Measurements from ENCODE around the gene FBLN2.

FBLN2 gene

GRCh38 chr3:13567684-13568514, 19.0 kb downstream of the FBLN2 start:
- TF ChIP-seq NFIC (IDR thresholded peaks at IDR 0.05), result no peak
- TF ChIP-seq, protein P1, sequence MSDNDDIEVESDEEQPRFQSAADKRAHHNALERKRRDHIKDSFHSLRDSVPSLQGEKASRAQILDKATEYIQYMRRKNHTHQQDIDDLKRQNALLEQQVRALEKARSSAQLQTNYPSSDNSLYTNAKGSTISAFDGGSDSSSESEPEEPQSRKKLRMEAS (IDR thresholded peaks at IDR 0.05), result no peak
- TF ChIP-seq RAD21 (IDR thresholded peaks at IDR 0.05; ENCODE audit: low read depth), result no peak
- no peak for TF ChIP-seq ZBTB7A (IDR thresholded peaks at IDR 0.05; ENCODE audit: low read depth)
- no peak for TF ChIP-seq CREB1 (IDR thresholded peaks at IDR 0.05; ENCODE audit: low read depth)
- no peak for TF ChIP-seq EGR1 (IDR thresholded peaks at IDR 0.05)
- no peak for TF ChIP-seq FOXM1 (IDR thresholded peaks at IDR 0.05; ENCODE audit: borderline replicate concordance, low read depth)
- no peak for TF ChIP-seq YY1 (IDR thresholded peaks at IDR 0.05; ENCODE audit: low read depth)
- no peak for TF ChIP-seq TCF12 (IDR thresholded peaks at IDR 0.05; ENCODE audit: low read depth)
- TF ChIP-seq EP300 (IDR thresholded peaks at IDR 0.05; ENCODE audit: borderline replicate concordance), result no peak
- TF ChIP-seq REST (IDR thresholded peaks at IDR 0.05; ENCODE audit: low read depth), result no peak
- TF ChIP-seq CEBPB (IDR thresholded peaks at IDR 0.05), result no peak
- TF ChIP-seq TAF1 (IDR thresholded peaks at IDR 0.05; ENCODE audit: low read depth), result no peak

DNA sequence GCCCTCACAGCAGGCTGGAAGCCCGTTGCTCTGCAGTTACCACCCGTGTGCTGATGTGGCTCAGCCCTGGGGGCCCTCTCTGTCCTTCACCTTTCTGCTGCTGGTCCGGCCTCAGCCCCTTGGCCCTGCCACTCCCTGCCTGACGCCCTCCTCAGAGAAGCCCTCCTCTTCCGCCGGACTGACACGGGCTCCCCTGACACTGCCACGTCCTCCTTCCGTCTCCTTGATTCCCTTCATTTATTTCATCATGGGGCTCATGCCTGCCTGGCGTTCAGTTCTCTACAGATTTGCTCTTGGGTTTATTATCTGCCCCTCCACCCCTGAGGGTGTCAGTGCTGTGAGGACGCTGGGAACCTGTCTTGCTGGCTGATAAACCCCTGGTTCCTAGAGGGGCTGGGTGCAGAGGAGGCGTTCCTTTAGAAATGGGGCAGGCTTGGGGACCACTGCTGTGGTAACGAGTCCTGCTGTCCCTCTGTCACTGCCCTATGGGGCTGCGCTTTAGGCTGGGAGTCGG, 19.6 kb downstream of the FBLN2 start:
- TF ChIP-seq EGR1 (IDR thresholded peaks at IDR 0.05) (no peak), RAD21 (IDR thresholded peaks at IDR 0.05; ENCODE audit: low read depth) (no peak), ZBTB7A (IDR thresholded peaks at IDR 0.05; ENCODE audit: low read depth) (no peak), TAF1 (IDR thresholded peaks at IDR 0.05; ENCODE audit: low read depth) (no peak), EP300 (IDR thresholded peaks at IDR 0.05; ENCODE audit: borderline replicate concordance) (no peak), CEBPB (IDR thresholded peaks at IDR 0.05) (no peak), TCF12 (IDR thresholded peaks at IDR 0.05; ENCODE audit: low read depth) (no peak), YY1 (IDR thresholded peaks at IDR 0.05; ENCODE audit: low read depth) (no peak), REST (IDR thresholded peaks at IDR 0.05; ENCODE audit: low read depth) (no peak), FOXM1 (IDR thresholded peaks at IDR 0.05; ENCODE audit: borderline replicate concordance, low read depth) (no peak)
- TF ChIP-seq, protein P1 (IDR thresholded peaks at IDR 0.05), result no peak
- TF ChIP-seq, protein P2, sequence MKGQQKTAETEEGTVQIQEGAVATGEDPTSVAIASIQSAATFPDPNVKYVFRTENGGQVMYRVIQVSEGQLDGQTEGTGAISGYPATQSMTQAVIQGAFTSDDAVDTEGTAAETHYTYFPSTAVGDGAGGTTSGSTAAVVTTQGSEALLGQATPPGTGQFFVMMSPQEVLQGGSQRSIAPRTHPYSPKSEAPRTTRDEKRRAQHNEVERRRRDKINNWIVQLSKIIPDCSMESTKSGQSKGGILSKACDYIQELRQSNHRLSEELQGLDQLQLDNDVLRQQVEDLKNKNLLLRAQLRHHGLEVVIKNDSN (IDR thresholded peaks at IDR 0.05), result no peak

GRCh38 chr3:13569201-13569600, 20.3 kb downstream of the FBLN2 start:
- TF ChIP-seq TAF1 (IDR thresholded peaks at IDR 0.05; ENCODE audit: low read depth), result no peak
- no peak for TF ChIP-seq TCF12 (IDR thresholded peaks at IDR 0.05; ENCODE audit: low read depth)
- no peak for TF ChIP-seq ZBTB7A (IDR thresholded peaks at IDR 0.05; ENCODE audit: low read depth)
- TF ChIP-seq, protein P2 (IDR thresholded peaks at IDR 0.05), result no peak

DNA sequence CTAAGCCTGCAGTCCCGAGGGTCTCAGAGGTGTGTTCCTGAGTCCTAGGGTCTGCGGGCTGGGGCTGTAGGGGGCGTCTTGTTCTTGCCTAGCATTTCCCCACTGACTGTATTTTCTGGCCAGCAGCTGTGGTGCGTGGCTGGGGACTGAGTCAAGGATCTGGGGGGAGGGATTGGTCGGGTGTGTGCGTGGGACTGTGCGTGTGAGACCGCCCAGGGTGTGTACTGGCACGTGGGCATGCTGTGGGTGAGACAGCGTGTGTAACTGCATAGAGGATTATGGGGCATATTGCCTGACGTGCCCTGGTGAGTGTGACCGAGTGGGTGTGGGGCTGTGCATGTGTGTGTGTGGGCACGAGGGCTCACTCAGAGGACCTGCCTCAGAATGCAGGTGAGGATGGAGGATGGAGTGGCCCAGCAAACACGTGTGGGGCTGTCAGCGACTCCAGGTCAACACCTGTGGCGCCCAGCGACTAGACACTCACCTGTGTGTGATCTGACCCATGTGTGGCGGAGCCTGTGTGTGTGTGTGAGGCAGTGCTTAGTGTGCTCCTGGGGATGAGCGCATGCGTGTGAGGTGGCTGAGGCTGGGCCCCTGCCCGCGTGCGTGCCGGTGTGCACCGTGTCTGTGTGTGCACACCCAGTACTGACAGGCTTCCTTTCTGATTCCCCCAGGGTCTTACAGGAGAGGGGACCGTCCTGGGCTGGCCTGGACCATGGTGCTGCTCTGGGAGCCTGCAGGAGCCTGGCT, 20.9 kb downstream of the FBLN2 start:
- TF ChIP-seq FOXM1 (IDR thresholded peaks at IDR 0.05; ENCODE audit: borderline replicate concordance, low read depth) (no peak), RAD21 (IDR thresholded peaks at IDR 0.05; ENCODE audit: low read depth) (no peak), TEAD4 (IDR thresholded peaks at IDR 0.05) (no peak), CREB1 (IDR thresholded peaks at IDR 0.05; ENCODE audit: low read depth) (no peak), CEBPB (IDR thresholded peaks at IDR 0.05) (no peak), TCF12 (IDR thresholded peaks at IDR 0.05; ENCODE audit: low read depth) (no peak), REST (IDR thresholded peaks at IDR 0.05; ENCODE audit: low read depth) (no peak), YY1 (IDR thresholded peaks at IDR 0.05; ENCODE audit: low read depth) (no peak), EP300 (IDR thresholded peaks at IDR 0.05; ENCODE audit: borderline replicate concordance) (no peak), ZBTB7A (IDR thresholded peaks at IDR 0.05; ENCODE audit: low read depth) (no peak), EGR1 (IDR thresholded peaks at IDR 0.05) (no peak), NFIC (IDR thresholded peaks at IDR 0.05) (no peak), TAF1 (IDR thresholded peaks at IDR 0.05; ENCODE audit: low read depth) (no peak)
- TF ChIP-seq, protein P1 (IDR thresholded peaks at IDR 0.05), result no peak
- TF ChIP-seq, protein P2 (IDR thresholded peaks at IDR 0.05), result no peak
